Upper lobe of left lung (tissue), 6 donors: ENCODE measurements around the gene CD46. TPM values are rescaled to one million over a fixed set of nuclear protein-coding genes. Genes with fewer than 3 reads are reported as not detected.

Source experiments
- ATAC-seq, 2 donors: fragments of 200-7000 bp; cut with Tn5 transposase; one replicate each; pipeline ENCODE4 v1.9.1; 2022; ENCODE audit warnings: mild to moderate bottlenecking in 2 of 2, moderate library complexity in 2 of 2; ENCODE audit not compliant: low FRiP score in 2 of 2
- DNase-seq, 2 donors: peaks; one replicate each; pipeline ENCODE4 v3.0.0-alpha.2; 2019 to 2020
- H3K27ac ChIP-seq, 4 donors: fragments of 200-600 bp; sonication (generic); one replicate each; pipeline ENCODE4 v1.5.1; 2016 to 2019
- H3K27me3 ChIP-seq, 4 donors: fragments of 200-600 bp; sonication (generic); one replicate each; pipeline ENCODE4 v1.5.1; 2017 to 2019
- H3K36me3 ChIP-seq, 4 donors: fragments of 200-600 bp; sonication (generic); one replicate each; pipeline ENCODE4 v1.5.1; 2016 to 2019
- H3K4me1 ChIP-seq, 4 donors: fragments of 200-600 bp; sonication (generic); one replicate each; pipeline ENCODE4 v1.5.1; 2018 to 2019
- H3K4me3 ChIP-seq, 4 donors: fragments of 200-600 bp; sonication (generic); one replicate each; pipeline ENCODE4 v1.5.1; 2017 to 2019; ENCODE audit warnings: mild to moderate bottlenecking in 2 of 4, moderate library complexity in 1 of 4
- H3K9me3 ChIP-seq, 4 donors: fragments of 200-600 bp; sonication (generic); one replicate each; pipeline ENCODE4 v1.5.1; 2018 to 2019
- CTCF ChIP-seq, 6 experiments: fragments of 450-650 bp in 4 of 6; fragments of 200-600 bp in 2 of 6; sonication (generic) in 2 of 6; IDR thresholded peaks; one replicate each; pipeline ENCODE4 v1.5.1; 2016 to 2019; ENCODE audit warnings: antibody characterized with exemption in 6 of 6
- EP300 ChIP-seq, 4 donors: sonication (generic); formaldehyde crosslinking; IDR thresholded peaks; one replicate each; pipeline ENCODE4 v1.5.1; 2017; ENCODE audit warnings: antibody characterized with exemption in 4 of 4, control low read depth in 2 of 4
- POLR2A ChIP-seq, 4 donors: fragments of 450-650 bp; IDR thresholded peaks; one replicate each; pipeline ENCODE4 v1.5.1; 2016 to 2017; ENCODE audit warnings: antibody characterized with exemption in 4 of 4, mild to moderate bottlenecking in 2 of 4
- POLR2AphosphoS5 ChIP-seq, 2 donors: sonication (generic); formaldehyde crosslinking; IDR thresholded peaks; one replicate each; pipeline ENCODE4 v1.5.1; 2017; ENCODE audit warnings: antibody characterized with exemption in 2 of 2
- WGBS, 2 donors: methylation state at CpG; one replicate each; pipeline ENCODE4 v1.1.5; 2017 to 2018; 5-methylcytosine and 5-hydroxymethylcytosine counted together
- total RNA-seq, 6 donors: library from RNA; depleted of rRNA in 4 of 6; stranded (reverse); fragments of >200 nt in 4 of 6; gene quantifications; one replicate each; pipeline versions ENCODE4 v1.1.0 to v1.2.1, GENCODE V29; 2016 to 2021
- donor health status: DM: no; HTN: no; CAD: no; lungs with moderate emphysema.
- donor health status: DM: no; HTN: yes; CAD: no; lungs with severe emphysema.

Gene CD46
- total RNA-seq, 6 donors from 2014 or later, result 105 to 358 (median 248) TPM

- 74 to 84% methylated on average over 10 of the region's 10 CpGs for WGBS, 2 donors
- Histone ChIP-seq H3K36me3 (peaks cover 39 to 99% (median 76%) of the 10 kb centered on the region in 4 donors), H3K27me3 (no peaks in the 10 kb centered on the region), H3K9me3 (no peaks in the 10 kb centered on the region), H3K4me1 (peaks cover 98 to 100% (median 100%) of the 10 kb centered on the region in 4 donors), H3K27ac (peak overlapping the region; percentile 67 to 90 (median 78)), H3K4me3 (no peak overlapping the region)
- ATAC-seq (no peak), DNase-seq (no peak)
- TF ChIP-seq EP300 (IDR thresholded peaks at IDR 0.05) (no peak), CTCF (IDR thresholded peaks at IDR 0.05) (no peak), POLR2AphosphoS5 (IDR thresholded peaks at IDR 0.05) (no peak), POLR2A (IDR thresholded peaks at IDR 0.05) (no peak)
Observed at GRCh38 chr1:207812778-207813511, 61.1 kb downstream of the CD46 start.

- H3K9me3 ChIP-seq, result no peaks in the 10 kb centered on the region
- TF ChIP-seq CTCF (IDR thresholded peaks at IDR 0.05) (no peak), EP300 (IDR thresholded peaks at IDR 0.05) (no peak), POLR2AphosphoS5 (IDR thresholded peaks at IDR 0.05) (no peak), POLR2A (IDR thresholded peaks at IDR 0.05) (no peak)
- peaks cover 96 to 98% (median 97%) of the 10 kb centered on the region in 4 donors for H3K4me1 ChIP-seq
- H3K36me3 ChIP-seq, result peaks cover 33 to 95% (median 73%) of the 10 kb centered on the region in 4 donors
- H3K27ac ChIP-seq, result peak overlapping the region in 3 of 4 donors; percentile 69 to 90 (median 86)
- 63 to 64% methylated on average over 2 to 3 of the region's 3 CpGs for WGBS, 2 donors
- DNase-seq (no peak), ATAC-seq (no peak)
- no peaks in the 10 kb centered on the region for H3K27me3 ChIP-seq
- no peak overlapping the region for H3K4me3 ChIP-seq
Observed at GRCh38 chr1:207813512-207813881, 61.6 kb downstream of the CD46 start.

- DNase-seq, result no peak
- ATAC-seq, result no peak
- H3K27me3 ChIP-seq, result no peaks in the 10 kb centered on the region
- no peak for TF ChIP-seq POLR2AphosphoS5 (IDR thresholded peaks at IDR 0.05)
- TF ChIP-seq CTCF (IDR thresholded peaks at IDR 0.05), result no peak
- TF ChIP-seq EP300 (IDR thresholded peaks at IDR 0.05), result no peak
- TF ChIP-seq POLR2A (IDR thresholded peaks at IDR 0.05), result no peak
- peaks cover 95 to 98% (median 97%) of the 10 kb centered on the region in 4 donors for H3K4me1 ChIP-seq
- WGBS, 2 donors, result 50 to 51% methylated on average over 2 to 3 of the region's 3 CpGs
- no peaks in the 10 kb centered on the region for H3K9me3 ChIP-seq
- H3K4me3 ChIP-seq, result no peak overlapping the region
- peaks cover 32 to 95% (median 74%) of the 10 kb centered on the region in 4 donors for H3K36me3 ChIP-seq
- peak overlapping the region; percentile 30 to 90 (median 78) for H3K27ac ChIP-seq
Observed at GRCh38 chr1:207813946-207814345, 62.1 kb downstream of the CD46 start.

- H3K36me3 ChIP-seq, result peaks cover 32 to 95% (median 74%) of the 10 kb centered on the region in 4 donors
- ATAC-seq (no peak), DNase-seq (no peak)
- H3K9me3 ChIP-seq, result no peaks in the 10 kb centered on the region
- no peak overlapping the region for H3K4me3 ChIP-seq
- H3K27ac ChIP-seq, result peak overlapping the region; percentile 30 to 90 (median 78)
- H3K4me1 ChIP-seq, result peaks cover 92 to 98% (median 97%) of the 10 kb centered on the region in 4 donors
- TF ChIP-seq POLR2AphosphoS5 (IDR thresholded peaks at IDR 0.05), result no peak
- no peak for TF ChIP-seq CTCF (IDR thresholded peaks at IDR 0.05)
- no peak for TF ChIP-seq POLR2A (IDR thresholded peaks at IDR 0.05)
- no peak for TF ChIP-seq EP300 (IDR thresholded peaks at IDR 0.05)
- 58 to 69% methylated on average over 2 to 4 of the region's 4 CpGs for WGBS, 2 donors
- H3K27me3 ChIP-seq, result no peaks in the 10 kb centered on the region
Observed at GRCh38 chr1:207814469-207814868, 62.6 kb downstream of the CD46 start.
